GM12865 (cell line): Measurements from ENCODE around the gene CCDC191.

Experiments used
- DNase-seq: peaks from one replicate; pipeline ENCODE4 v3.0.0; 2010; ENCODE audit warnings: low read depth
- H3K4me3 ChIP-seq: 2 replicates; pipeline ENCODE4 v1.5.1; 2011; ENCODE audit warnings: mild to moderate bottlenecking, low read depth, low read length, control low read depth
- TF ChIP-seq, protein P1 (sequence below): IDR thresholded peaks from 2 replicates; pipeline ENCODE4 v1.5.1; 2011; ENCODE audit warnings: low read length, control low read depth, low read depth, inconsistent platforms; ENCODE audit not compliant: insufficient read depth; ENCODE audit errors: missing control alignments

CCDC191 gene

GRCh38 chr3:113948015-113948917 is 108.1 kb downstream of the CCDC191 start:
- H3K4me3 ChIP-seq: peak overlapping the region; percentile 78
- TF ChIP-seq, protein P1, sequence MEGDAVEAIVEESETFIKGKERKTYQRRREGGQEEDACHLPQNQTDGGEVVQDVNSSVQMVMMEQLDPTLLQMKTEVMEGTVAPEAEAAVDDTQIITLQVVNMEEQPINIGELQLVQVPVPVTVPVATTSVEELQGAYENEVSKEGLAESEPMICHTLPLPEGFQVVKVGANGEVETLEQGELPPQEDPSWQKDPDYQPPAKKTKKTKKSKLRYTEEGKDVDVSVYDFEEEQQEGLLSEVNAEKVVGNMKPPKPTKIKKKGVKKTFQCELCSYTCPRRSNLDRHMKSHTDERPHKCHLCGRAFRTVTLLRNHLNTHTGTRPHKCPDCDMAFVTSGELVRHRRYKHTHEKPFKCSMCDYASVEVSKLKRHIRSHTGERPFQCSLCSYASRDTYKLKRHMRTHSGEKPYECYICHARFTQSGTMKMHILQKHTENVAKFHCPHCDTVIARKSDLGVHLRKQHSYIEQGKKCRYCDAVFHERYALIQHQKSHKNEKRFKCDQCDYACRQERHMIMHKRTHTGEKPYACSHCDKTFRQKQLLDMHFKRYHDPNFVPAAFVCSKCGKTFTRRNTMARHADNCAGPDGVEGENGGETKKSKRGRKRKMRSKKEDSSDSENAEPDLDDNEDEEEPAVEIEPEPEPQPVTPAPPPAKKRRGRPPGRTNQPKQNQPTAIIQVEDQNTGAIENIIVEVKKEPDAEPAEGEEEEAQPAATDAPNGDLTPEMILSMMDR: peak; percentile 4
- peak; percentile 60 for DNase-seq

DNA sequence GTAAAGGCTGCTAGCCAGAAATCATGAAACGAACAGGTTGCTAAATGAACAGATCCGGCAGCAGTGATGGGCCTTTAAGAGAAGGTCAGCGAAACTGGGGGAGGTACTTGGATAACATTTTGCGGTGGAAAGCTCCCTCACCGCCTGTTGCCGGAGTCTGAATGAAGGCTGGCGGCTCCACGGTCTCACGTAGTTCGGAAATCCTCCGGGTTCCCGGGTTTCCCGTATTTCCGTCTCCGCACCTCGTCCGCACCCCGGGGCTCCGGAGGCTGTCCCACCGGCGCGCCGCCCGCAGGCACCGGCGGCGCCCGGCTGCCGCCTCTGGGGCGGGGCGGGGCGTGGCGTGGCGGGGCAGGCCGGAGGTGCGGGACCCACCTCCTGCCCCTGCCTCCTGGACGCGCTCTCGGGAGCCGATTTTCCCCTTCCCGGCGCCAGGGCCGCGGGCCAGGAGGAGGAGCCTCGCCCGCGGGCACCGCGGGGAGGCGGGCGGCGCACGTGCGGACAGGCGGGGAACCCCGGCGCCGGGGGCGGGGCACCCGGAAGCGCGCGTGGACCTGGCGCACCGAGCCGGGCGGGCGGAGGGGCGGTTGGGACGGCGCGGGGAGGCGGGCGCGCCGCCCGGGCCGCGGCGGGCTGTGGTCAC is 108.8 kb downstream of the CCDC191 start, which contains the start of gene ZDHHC23:
ZDHHC23 (plus strand) TSS at position 642 of the 643 bp plus-strand sequence. CDS start 790 bp downstream, outside the sequence.
- TF ChIP-seq, protein P1: no peak
- peak within 1 kb of the TSS; percentile 78 for H3K4me3 ChIP-seq
- peak; percentile 71 for DNase-seq

DNA sequence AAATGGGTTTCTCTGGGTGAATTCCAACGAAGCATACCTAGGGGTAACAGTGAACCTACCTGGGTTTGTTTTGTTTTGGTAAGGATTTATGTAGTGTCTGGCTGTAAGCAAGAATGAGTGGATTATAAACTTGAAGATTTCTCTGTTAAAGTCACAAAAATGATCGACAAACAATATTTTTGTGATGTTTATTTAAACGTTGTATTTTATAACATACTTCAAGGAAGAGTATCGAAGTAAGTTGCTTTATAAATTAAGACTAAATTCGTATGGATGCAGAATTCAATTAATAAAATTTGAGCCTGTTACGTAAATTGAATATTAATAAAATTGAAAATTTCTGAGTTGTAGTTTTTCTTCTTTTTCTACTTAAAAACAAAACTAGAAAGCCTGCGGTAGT is 109.5 kb downstream of the CCDC191 start:
- H3K4me3 ChIP-seq: peak overlapping the region; percentile 51
- no peak for DNase-seq
- TF ChIP-seq, protein P1: no peak

DNA sequence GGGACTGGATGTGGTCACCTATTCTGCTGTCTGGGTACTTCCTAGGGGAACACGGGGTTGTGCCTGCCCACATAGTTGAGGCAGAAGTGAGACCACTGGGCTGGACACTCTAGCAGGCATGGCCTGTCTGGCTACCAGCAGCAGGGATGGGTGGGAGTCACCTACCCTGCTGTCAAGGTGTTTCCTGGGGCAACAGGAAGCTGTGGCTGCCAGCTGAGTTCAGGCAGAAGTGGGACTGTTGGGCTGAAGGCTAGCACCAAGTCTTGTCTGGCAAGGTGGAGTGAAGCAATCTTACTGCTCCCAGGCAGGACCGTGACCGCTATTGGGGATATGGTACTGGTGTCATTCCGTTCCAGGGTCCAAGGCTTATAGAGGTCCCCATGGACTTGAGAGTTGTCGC is 128.8 kb downstream of the CCDC191 start:
- TF ChIP-seq, protein P1: no peak

GRCh38 chr3:113914646-113915045 is 141.7 kb downstream of the CCDC191 start:
- TF ChIP-seq, protein P1: no peak
- H3K4me3 ChIP-seq: no peak overlapping the region
- no peak for DNase-seq

More for the DNA sequence above, 128.8 kb downstream of the CCDC191 start:
- H3K4me3 ChIP-seq: no peak overlapping the region
- DNase-seq: no peak
